Gastrocnemius medialis (tissue), 4 donors: ENCODE results near the gene VPS37D.

Experiments
- POLR2A ChIP-seq, 2 donors: fragments of 450-650 bp; IDR thresholded peaks; one replicate each; pipeline ENCODE4 v1.6.1; 2017; ENCODE audit warnings: antibody characterized with exemption in 2 of 2, mild to moderate bottlenecking in 2 of 2, moderate library complexity in 2 of 2
- TF ChIP-seq, protein P1 (sequence below), 5 experiments: fragments of 450-650 bp in 3 of 5; fragments of 200-600 bp in 2 of 5; sonication (generic) in 2 of 5; IDR thresholded peaks in 4 of 5; conservative IDR thresholded peaks in 1 of 5; 1 replicate in 4 of 5; 2 replicates in 1 of 5; pipeline ENCODE4 v1.5.1; 2016 to 2019; ENCODE audit warnings: antibody characterized with exemption in 5 of 5, mild to moderate bottlenecking in 3 of 5, moderate library complexity in 3 of 5

DNA sequence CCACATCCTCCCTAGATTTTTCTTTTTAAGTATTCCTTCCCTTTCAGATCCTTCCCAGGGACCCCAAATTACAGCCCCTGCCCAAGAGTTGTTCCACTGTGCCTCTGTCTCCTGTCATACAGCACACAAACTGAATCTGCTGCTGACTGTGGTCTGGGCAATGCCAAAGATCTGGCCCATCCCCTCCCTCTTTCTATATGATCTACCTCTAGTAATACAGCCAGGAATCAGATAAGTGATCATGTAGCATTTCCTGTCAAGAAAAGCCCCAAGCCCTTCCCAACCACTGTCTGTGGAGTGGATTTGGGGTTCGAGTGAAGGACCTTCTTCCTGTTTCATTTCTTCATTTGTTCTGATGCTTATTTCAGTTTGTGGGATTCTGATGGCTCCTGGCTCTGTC lies 45.1 kb downstream of the VPS37D start:
- TF ChIP-seq POLR2A (IDR thresholded peaks at IDR 0.05): no peak
- TF ChIP-seq, protein P1, sequence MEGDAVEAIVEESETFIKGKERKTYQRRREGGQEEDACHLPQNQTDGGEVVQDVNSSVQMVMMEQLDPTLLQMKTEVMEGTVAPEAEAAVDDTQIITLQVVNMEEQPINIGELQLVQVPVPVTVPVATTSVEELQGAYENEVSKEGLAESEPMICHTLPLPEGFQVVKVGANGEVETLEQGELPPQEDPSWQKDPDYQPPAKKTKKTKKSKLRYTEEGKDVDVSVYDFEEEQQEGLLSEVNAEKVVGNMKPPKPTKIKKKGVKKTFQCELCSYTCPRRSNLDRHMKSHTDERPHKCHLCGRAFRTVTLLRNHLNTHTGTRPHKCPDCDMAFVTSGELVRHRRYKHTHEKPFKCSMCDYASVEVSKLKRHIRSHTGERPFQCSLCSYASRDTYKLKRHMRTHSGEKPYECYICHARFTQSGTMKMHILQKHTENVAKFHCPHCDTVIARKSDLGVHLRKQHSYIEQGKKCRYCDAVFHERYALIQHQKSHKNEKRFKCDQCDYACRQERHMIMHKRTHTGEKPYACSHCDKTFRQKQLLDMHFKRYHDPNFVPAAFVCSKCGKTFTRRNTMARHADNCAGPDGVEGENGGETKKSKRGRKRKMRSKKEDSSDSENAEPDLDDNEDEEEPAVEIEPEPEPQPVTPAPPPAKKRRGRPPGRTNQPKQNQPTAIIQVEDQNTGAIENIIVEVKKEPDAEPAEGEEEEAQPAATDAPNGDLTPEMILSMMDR (IDR thresholded peaks at IDR 0.05 in 4 of 5, conservative IDR thresholded peaks at IDR 0.05 in 1 of 5): no peak
